Activated naive CD4-positive, alpha-beta T cell treated with anti-CD3 and anti-CD28 coated beads for 36 hours (primary cell): ENCODE data around the gene MAMSTR. TPM values are rescaled to one million over a fixed set of nuclear protein-coding genes. Genes with fewer than 3 reads are reported as not detected.
"Not testable (repeated sequence)": the region's sequence is repeated elsewhere in the genome, so short reads cannot be mapped to it uniquely, and the experiment has no call there.

Source experiments
- CTCF ChIA-PET: fragments of 350-600 bp; sonication (Branson Sonifier 250); formaldehyde crosslinking; loops from one replicate; lab custom pipeline; 2021; ENCODE audit warnings: antibody characterized with exemption; lab: Charles Lee
- DNase-seq: peaks from one replicate; pipeline ENCODE4 v3.0.0-alpha.2; 2020
- H3K27ac Mint-ChIP-seq: one replicate; pipeline ENCODE4 v1.8.0; 2021; ENCODE audit warnings: mild to moderate bottlenecking, mixed read lengths
- H3K27me3 Mint-ChIP-seq: one replicate; pipeline ENCODE4 v1.8.0; 2021; ENCODE audit warnings: low read depth, mixed read lengths
- H3K36me3 Mint-ChIP-seq: one replicate; pipeline ENCODE4 v1.8.0; 2021; ENCODE audit warnings: low read depth, mixed read lengths
- H3K4me1 Mint-ChIP-seq: one replicate; pipeline ENCODE4 v1.8.0; 2021; ENCODE audit warnings: low read depth, mixed read lengths
- H3K4me3 Mint-ChIP-seq: one replicate; pipeline ENCODE4 v1.8.0; 2021; ENCODE audit warnings: mild to moderate bottlenecking, moderate library complexity, mixed read lengths
- H3K9me3 Mint-ChIP-seq: one replicate; pipeline ENCODE4 v1.8.0; 2021; ENCODE audit warnings: mixed read lengths
- intact Hi-C: fragments of 100-400 bp; cut with micrococcal nuclease; formaldehyde crosslinking; loops from one replicate; pipeline ENCODE4 v1.15.1; 2023
- total RNA-seq, 2 experiments: library from RNA; stranded (reverse); gene quantifications; one replicate each; pipeline ENCODE4 v1.2.3, GENCODE V29; 2021

The MAMSTR gene
- total RNA-seq, 2 experiments from 2014 or later: 0.44 to 0.57 TPM

GRCh38 chr19:48713864-48714755 is 5.4 kb downstream of the MAMSTR start:
- Mint-ChIP-seq H3K4me1 (peaks cover 11% of the 10 kb centered on the region), H3K27ac (peak overlapping the region; percentile 58), H3K9me3 (peaks cover 4% of the 10 kb centered on the region), H3K36me3 (peaks cover 3% of the 10 kb centered on the region), H3K27me3 (no peaks in the 10 kb centered on the region), H3K4me3 (peak overlapping the region; percentile 86)
- DNase-seq: peak; percentile 99
- CTCF ChIA-PET: interaction anchor here (0.6 to 2.9 kb wide), 3 partner anchors 39 to 128 kb away, joined by 3 to 13 read pairs (median 5); no protein-coding TSS in a partner anchor
- intact Hi-C loops: loop anchor here (1.0 to 2.0 kb wide), 7 partner anchors 24 to 279 kb away; partner anchors contain the start of genes CA11, CYTH2, DBP and GYS1

DNA sequence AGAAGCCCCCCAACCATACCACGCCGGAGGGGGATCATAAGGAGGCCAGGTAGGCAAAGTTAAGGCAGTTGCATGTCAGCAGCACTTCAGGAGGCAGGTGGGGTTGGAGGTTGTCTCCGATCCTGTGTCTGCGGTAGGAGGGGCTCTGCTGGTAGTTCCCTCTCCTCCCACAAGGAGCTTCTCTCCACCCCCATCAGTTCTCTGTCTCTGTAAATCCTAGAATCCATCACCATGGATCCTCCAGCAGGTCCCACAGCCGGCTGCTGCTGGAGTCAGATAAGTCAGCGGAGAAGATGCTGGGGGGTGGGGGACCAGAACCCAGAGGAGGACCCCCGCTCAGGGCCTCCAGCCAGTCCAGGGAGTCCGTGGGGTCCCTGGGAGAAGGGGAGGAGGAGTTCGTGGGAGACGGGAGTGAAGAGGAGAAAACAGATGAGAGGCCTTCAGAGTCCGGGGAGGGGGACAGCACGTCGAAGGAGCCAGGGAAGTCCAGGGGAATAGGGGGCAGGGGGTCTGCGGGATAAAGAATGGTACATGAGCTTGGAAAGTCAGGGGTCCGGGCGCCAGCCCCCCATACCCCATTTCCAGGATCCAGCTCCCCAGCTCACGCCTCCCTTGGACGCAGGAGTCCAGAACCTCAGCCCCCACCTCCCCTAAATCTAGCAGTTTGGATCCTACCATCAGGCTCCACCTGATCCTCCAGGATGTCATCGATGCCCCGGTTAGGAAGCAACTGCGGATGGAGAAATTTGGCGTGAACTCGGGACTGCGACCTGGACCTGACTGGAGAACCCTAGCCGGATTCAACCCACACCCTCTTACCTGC is 6.3 kb downstream of the MAMSTR start:
- peaks cover 3% of the 10 kb centered on the region for H3K36me3 Mint-ChIP-seq
- H3K4me1 Mint-ChIP-seq: peaks cover 11% of the 10 kb centered on the region
- peak overlapping the region; percentile 86 for H3K4me3 Mint-ChIP-seq
- H3K27ac Mint-ChIP-seq: no peak overlapping the region
- CTCF ChIA-PET: interaction anchor here (1.0 to 2.9 kb wide), 3 partner anchors 32 to 129 kb away, joined by 3 to 13 read pairs (median 5); no protein-coding TSS in a partner anchor
- peaks cover 4% of the 10 kb centered on the region for H3K9me3 Mint-ChIP-seq
- H3K27me3 Mint-ChIP-seq: no peaks in the 10 kb centered on the region
- intact Hi-C loops: no loop called here
- DNase-seq: no peak

- CTCF ChIA-PET: no interaction called here
- intact Hi-C loops: no loop called here
- Mint-ChIP-seq H3K9me3 (peaks cover 4% of the 10 kb centered on the region), H3K27ac (no peak overlapping the region), H3K27me3 (no peaks in the 10 kb centered on the region), H3K4me1 (peaks cover 11% of the 10 kb centered on the region), H3K4me3 (no peak overlapping the region), H3K36me3 (peaks cover 3% of the 10 kb centered on the region)
- no peak for DNase-seq
These were observed 8.3 kb downstream of the MAMSTR start for GRCh38 chr19:48711106-48711662.

DNA sequence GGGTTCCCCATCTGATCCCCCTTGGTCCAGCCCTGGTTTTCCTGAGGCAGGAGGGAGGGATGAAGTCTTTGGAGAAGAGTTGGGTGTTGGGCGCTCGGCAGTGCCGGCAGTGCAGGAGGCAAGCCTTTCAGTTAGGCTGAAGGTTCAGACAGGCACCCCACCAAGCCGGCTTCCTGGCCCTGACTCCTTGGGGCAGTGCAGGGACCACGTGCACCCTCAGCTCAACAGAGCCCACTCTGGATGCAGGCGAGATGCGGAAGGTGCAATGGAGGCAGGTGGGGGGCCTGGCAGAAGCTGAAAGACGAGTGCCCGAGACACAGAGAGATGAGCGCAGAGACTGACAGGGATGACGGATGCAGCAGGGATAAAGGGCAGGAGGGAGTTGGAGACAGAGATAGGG is 11.1 kb downstream of the MAMSTR start:
- DNase-seq: no peak
- intact Hi-C loops: no loop called here
- Mint-ChIP-seq H3K9me3 (peaks cover 4% of the 10 kb centered on the region), H3K27me3 (no peaks in the 10 kb centered on the region), H3K27ac (no peak overlapping the region), H3K4me3 (no peak overlapping the region), H3K36me3 (peaks cover 8% of the 10 kb centered on the region), H3K4me1 (peaks cover 4% of the 10 kb centered on the region)
- CTCF ChIA-PET: no interaction called here

- H3K4me3 Mint-ChIP-seq: no peak overlapping the region
- H3K4me1 Mint-ChIP-seq: no peaks in the 10 kb centered on the region
- H3K27ac Mint-ChIP-seq: no peak overlapping the region
- CTCF ChIA-PET: no interaction called here
- intact Hi-C loops: no loop called here
- peaks cover 6% of the 10 kb centered on the region for H3K36me3 Mint-ChIP-seq
- DNase-seq: no peak
- no peaks in the 10 kb centered on the region for H3K9me3 Mint-ChIP-seq
- no peaks in the 10 kb centered on the region for H3K27me3 Mint-ChIP-seq
These were observed 14.1 kb downstream of the MAMSTR start for GRCh38 chr19:48705431-48705830.

DNA sequence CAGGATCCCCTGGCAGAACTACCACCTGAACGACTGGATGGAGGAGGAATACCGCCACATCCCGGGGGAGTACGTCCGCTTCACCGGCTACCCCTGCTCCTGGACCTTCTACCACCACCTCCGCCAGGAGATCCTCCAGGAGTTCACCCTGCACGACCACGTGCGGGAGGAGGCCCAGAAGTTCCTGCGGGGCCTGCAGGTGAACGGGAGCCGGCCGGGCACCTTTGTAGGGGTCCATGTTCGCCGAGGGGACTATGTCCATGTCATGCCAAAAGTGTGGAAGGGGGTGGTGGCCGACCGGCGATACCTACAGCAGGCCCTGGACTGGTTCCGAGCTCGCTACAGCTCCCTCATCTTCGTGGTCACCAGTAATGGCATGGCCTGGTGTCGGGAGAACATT is 16.2 kb downstream of the MAMSTR start:
- intact Hi-C loops: no loop called here
- H3K4me3 Mint-ChIP-seq: no peak overlapping the region
- no peaks in the 10 kb centered on the region for H3K4me1 Mint-ChIP-seq
- no peak for DNase-seq
- CTCF ChIA-PET: no interaction called here
- peaks cover 6% of the 10 kb centered on the region for H3K36me3 Mint-ChIP-seq
- H3K27me3 Mint-ChIP-seq: peaks cover 2% of the 10 kb centered on the region
- no peak overlapping the region for H3K27ac Mint-ChIP-seq
- no peaks in the 10 kb centered on the region for H3K9me3 Mint-ChIP-seq

- H3K36me3 Mint-ChIP-seq: peaks cover 6% of the 10 kb centered on the region
- no peak overlapping the region for H3K27ac Mint-ChIP-seq
- no peak overlapping the region for H3K4me3 Mint-ChIP-seq
- DNase-seq: no peak
- H3K27me3 Mint-ChIP-seq: peaks cover 5% of the 10 kb centered on the region
- intact Hi-C loops: no loop called here
- H3K4me1 Mint-ChIP-seq: peaks cover 3% of the 10 kb centered on the region
- no peaks in the 10 kb centered on the region for H3K9me3 Mint-ChIP-seq
- CTCF ChIA-PET: no interaction called here
These were observed 16.8 kb downstream of the MAMSTR start for GRCh38 chr19:48702701-48703100.

DNA sequence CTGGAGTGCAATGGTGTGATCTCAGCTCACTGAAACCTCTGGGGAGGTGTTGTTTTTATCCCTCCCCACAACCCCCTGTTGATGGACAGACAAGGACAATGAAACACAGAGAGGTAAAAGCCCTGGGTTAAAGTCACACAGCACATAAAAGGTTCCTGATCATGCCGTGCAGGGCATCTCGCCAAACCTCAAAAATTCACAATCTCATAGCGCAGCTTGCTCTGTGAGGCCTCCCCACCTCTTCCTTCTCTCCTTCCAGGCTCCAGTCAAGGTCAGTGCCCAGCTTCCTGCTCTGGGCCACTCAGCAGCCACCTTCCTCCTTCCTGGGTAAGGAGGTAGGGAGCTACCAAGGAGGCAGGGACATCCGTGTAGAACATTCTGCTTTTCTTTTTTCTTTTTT is 21.5 kb downstream of the MAMSTR start:
- Mint-ChIP-seq H3K4me1 (peaks cover 15% of the 10 kb centered on the region), H3K27me3 (peaks cover 15% of the 10 kb centered on the region), H3K4me3 (no peak overlapping the region), H3K36me3 (peaks cover 2% of the 10 kb centered on the region), H3K27ac (no peak overlapping the region), H3K9me3 (no peaks in the 10 kb centered on the region)
- DNase-seq: no peak
- intact Hi-C loops: no loop called here
- CTCF ChIA-PET: interaction anchor here (0.6 kb wide), 1 partner anchor 273 kb away, joined by 6 read pairs; no protein-coding TSS in a partner anchor

- Mint-ChIP-seq H3K27ac (no peak overlapping the region), H3K36me3 (no peaks in the 10 kb centered on the region), H3K9me3 (no peaks in the 10 kb centered on the region), H3K27me3 (peaks cover 15% of the 10 kb centered on the region), H3K4me1 (peaks cover 15% of the 10 kb centered on the region), H3K4me3 (peak overlapping the region; percentile 57)
- DNase-seq: peak; percentile 22
- intact Hi-C loops: no loop called here
- CTCF ChIA-PET: interaction anchor here (1.0 to 1.5 kb wide), 5 partner anchors 21 to 297 kb away, joined by 3 to 6 read pairs (median 5); partner anchors contain the start of genes CA11 and RUVBL2
These were observed 23.0 kb downstream of the MAMSTR start for GRCh38 chr19:48696353-48697010.

GRCh38 chr19:48695743-48696352 is 23.7 kb downstream of the MAMSTR start, which contains the start of gene FUT2:
TSS of gene FUT2 (plus strand) at chr19:48695971. CDS start at chr19:48702957, 6,986 bp downstream.
- CTCF ChIA-PET: interaction anchor here (1.0 to 1.5 kb wide), 5 partner anchors 20 to 298 kb away, joined by 3 to 6 read pairs (median 5); partner anchors contain the start of genes CA11 and RUVBL2
- no peaks in the 10 kb centered on the region for H3K9me3 Mint-ChIP-seq
- intact Hi-C loops: no loop called here
- DNase-seq: no peak
- no peaks in the 10 kb centered on the region for H3K36me3 Mint-ChIP-seq
- peak within 1 kb of the TSS; percentile 57 for H3K4me3 Mint-ChIP-seq
- no peak within 1 kb of the TSS for H3K27ac Mint-ChIP-seq
- peaks cover 15% of the 10 kb centered on the region for H3K4me1 Mint-ChIP-seq
- H3K27me3 Mint-ChIP-seq: peaks cover 15% of the 10 kb centered on the region

GRCh38 chr19:48693629-48694028 is 25.9 kb downstream of the MAMSTR start:
- Mint-ChIP-seq H3K4me1 (peaks cover 15% of the 10 kb centered on the region), H3K27me3 (peaks cover 14% of the 10 kb centered on the region)
- DNase-seq, H3K36me3 Mint-ChIP-seq, intact Hi-C loops, H3K9me3 Mint-ChIP-seq, H3K27ac Mint-ChIP-seq, H3K4me3 Mint-ChIP-seq: not testable (repeated sequence)
- CTCF ChIA-PET: interaction anchor here (2.4 kb wide), 1 partner anchor 18 kb away, joined by 9 read pairs; no protein-coding TSS in a partner anchor
